GM21526 (cell line): ENCODE measurements around the gene RPS19.

ENCODE experiments used
- ATAC-seq: cut with Tn5 transposase; IDR thresholded peaks from one replicate; pipeline ENCODE4 v1.9.1; 2021; ENCODE audit warnings: moderate library complexity; ENCODE audit not compliant: unreplicated experiment, low FRiP score

RPS19 gene

DNA sequence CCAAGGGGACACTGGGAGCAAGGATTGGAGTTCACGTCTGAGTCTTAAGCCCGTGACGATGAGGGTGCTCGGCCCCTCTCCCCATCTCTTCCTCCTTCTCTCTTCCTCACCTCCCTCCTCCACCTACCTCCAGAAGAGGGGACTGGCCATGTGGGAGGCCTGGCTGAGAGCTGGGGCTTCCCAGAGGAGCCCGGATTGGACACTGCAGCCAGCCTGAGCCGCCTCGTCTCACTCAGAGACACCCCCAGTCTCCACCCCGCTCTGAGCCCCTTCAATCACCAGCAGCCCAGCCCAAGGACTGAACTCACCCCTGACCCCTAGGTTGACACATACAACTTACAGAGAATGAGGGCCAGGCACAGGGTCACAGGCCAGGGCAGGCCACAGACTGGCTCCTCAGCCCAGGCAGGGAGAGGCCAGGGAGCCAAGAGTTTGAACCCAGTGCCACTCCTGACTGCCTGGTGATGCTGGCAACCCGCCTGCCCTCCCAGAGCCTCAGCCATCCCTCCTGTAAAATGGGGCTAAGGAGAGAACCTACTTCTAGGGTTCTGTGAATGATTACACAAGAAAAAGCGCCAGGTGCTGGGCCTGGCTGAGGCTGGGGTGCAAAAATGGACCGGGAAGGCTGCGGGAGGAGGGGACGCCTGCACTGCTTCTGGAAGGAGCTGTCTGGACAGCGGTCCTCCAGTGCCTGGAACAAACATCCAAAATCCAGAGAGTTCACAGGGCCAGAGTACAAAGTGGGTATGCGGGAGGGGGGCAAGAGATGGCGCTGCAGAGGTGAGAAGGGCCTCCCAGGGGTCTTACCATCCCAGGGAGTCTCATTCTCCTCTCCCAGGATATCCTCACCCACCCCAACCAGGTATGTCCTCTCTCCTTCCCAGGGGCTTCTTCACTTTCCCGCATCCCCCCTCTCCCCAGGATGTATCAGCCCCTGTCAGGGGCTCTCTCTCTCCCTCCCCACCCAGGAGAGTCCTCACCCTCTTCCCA, 18.2 kb downstream of the RPS19 start:
- no peak for ATAC-seq

DNA sequence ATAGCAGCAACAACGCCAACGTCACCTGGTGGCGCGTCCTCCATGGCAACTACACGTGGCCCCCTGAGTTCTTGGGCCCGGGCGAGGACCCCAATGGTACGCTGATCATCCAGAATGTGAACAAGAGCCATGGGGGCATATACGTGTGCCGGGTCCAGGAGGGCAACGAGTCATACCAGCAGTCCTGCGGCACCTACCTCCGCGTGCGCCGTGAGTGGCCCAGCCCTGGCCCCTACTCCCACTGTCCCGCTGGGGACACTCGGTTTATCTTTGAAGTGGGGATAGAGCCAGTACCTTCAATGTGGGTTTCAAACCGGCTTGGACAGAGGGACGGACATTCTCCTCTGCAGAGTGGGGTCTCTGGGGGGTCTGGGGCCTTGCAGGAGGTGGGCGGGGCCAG, 19.0 kb downstream of the RPS19 start:
- ATAC-seq, result no peak

DNA sequence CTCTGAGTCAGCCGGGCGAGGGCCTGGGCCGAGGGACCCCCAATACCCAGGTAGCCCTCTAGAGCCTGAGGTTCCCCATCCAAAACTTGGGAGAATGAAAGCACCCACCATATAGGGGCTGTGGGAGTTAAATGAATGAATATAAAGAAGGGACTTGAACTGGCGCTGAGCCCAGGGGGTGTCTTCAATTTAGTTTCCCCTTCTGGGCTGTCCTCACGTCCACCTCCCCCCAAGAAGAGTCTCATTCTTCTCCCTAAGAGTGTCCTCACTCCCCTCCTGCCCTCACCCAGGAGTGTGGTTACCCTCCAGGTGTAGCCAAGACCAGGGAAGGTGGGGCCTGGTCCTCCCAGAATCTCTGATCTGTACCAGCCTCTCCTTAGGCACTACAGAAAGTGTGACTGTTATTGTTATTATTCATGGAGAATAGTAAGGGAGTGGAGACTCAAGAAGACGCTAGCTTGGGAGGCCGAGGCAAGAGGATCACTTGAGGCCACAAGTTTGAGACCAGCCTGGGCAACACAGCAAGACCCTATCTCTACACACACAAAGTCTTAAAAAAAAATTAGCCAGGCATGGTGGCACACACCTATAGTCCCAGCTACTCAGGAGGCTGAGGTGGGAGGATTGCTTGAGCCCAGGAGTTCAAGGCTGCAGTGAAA, 19.7 kb downstream of the RPS19 start:
- ATAC-seq, result no peak

DNA sequence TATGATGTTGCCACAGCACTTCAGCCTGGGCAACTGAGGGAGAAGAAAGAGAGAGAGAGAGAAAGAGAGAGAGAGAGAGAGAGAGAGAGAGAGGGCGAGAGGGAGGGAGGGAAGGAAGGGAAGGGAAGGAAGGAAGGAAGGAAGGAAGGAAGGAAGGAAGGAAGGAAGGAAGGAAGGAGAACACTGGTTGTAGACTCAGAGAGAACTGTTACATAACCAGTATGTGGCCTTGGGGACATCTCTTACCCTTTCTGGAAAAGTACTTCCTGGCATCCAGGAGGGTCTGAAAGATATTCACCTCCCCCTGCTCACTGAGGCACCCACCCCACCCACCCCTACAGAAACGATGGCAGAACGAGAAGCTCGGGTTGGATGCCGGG, 20.3 kb downstream of the RPS19 start:
- no peak for ATAC-seq

DNA sequence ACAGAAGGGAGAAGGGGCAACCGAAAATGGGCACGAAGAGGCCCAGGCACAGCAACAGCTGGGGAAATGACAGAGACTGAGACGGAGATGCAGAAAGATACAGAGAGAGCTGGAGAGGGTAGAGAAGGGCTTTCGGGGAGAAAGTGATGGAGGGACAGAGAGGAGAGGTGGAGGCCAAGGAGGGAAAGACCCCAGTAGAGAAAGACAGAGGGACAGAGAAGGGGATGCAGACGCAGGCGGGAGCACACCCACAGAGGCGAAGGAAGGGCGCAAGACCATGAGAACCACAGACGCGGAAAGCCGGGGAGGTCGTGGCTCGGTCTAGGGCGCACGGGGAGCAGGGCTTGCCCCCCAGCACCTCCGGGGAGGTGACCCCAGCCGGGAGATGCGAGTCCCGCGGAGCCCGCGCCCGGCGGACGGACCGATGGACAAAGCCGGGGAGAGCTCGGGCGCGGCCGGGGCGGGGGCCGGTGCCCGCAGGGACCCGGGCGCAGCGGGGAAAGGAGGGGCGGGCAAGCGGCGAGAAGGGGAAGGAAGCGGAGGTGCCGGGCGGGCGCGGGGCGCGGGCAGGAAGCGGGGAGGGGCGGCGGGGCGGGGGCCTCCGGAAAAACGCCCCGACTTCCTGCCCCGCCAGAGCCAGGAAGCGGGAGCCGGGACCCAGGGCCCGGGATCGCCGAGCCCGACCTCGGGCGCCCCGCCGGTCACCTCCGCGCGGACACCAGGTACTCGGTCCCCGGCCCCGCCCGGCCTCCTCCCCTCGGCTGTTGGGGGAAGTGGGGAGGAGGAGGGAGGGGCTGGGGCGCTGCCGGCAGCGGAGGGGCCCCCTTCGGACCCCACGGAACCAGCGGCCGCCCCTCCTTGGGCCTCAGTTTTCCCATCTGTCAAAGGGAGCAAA, 22.8 kb downstream of the RPS19 start, which contains the start of gene ARHGEF1:
Gene ARHGEF1 (plus strand): TSS at position 617 of the 895 bp plus-strand sequence. CDS start 4,899 bp downstream, outside the sequence.
- no peak for ATAC-seq

DNA sequence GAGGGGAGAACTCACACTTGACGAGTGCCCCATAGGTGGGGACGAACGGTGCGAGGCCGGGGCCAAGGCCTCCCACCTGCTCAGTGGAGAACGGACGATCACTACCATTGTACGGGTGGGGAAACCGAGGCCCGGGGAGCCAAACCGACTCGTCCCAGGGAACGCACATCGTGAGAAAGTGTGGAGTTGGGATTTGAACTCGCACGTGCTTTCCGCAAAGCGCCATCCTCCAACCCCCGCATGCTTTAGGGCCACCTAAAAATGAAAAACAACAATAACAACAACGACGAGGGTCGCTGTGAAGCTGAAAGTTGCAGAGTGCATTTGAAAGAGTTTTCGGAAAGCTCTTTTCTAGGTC, 23.4 kb downstream of the RPS19 start:
- ATAC-seq, result no peak

DNA sequence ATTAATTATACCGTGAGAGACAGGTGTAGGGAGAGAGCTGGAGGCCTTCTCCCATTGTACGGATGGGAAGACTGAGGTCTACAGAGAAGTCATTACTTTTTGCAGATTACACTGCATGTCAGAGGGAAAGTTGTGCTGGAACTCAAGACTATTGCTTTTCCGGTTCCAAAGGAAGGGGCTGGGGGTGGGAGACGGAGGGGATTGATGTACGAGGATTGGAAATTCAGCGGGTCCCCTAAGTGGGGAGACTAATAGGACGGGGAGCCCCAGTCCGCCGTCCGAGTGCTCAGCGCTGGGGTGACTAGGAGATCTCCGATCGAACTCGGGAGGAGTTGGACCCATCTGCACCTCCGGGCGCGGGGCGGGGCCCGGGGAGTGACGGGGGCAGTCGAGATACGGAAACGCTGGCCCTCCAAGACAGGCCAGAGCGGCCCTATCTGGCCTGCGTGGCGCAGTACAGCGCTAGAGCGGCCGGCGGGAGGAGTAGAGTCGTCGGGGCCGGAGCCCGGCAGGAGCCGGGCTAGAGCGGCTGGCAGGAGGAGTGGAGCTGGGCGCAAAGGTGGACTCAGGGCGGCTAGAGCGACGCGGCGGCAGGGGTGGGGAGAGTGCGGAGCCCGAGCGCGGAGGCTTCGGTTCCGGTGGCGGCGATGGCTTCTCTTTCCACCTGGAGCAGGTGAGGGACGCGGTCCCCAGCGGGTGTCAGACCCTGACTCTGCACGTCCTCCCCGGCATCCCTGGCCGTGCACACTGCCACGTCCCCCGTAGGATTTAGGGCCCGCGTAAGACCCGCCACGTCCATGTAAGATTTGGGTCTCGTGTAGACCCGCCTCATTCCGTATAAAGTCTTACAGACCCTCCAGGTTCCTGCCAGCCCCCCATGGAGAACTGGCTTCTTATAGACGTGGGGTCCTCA, 24.0 kb downstream of the RPS19 start:
- peak; percentile 66 for ATAC-seq

DNA sequence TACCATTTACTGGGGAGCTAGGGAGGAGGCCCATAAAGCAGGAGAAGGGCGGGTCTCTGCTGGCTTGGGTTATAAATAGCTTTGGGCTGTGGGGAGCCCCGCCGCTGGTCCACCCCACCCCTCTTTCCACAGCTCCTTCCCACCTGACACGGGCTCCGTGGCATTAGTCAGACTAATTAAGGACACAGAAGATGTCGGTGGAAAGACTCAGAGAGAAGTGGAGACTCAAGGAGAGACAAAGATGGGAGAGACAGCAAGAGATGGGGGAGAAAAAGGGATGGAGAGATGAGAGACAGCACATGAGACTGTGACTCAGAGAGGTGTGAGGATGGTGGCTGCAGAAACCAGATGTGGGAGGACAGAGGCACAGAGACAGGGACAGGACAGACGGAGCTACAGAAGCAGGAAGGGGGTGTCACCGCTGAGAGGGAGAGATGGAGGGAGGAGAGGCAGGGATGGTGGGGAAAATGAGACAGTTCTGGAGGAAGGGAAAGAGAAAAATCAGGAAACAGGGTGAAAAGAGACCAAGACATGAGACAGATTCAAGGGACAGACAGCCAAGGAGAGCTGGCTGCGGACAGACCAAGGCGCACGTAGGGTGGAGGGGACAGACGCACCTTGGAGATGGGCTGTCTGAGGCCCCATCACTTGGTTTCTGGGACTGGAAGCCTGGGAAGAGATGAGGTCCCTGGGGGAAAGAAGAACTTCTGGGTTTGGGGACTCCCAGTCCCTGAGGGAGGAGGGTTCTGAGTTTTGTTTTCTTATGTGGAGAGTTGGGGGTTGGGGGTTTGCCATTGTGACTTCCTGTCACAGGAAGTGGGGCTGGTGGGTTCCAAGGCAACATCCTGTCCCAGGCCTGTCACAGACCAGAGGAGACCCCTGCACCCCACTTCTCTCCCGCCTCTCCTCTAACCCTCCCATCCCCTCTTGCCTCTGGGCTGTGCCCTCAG, 27.0 kb downstream of the RPS19 start:
- ATAC-seq, result no peak

DNA sequence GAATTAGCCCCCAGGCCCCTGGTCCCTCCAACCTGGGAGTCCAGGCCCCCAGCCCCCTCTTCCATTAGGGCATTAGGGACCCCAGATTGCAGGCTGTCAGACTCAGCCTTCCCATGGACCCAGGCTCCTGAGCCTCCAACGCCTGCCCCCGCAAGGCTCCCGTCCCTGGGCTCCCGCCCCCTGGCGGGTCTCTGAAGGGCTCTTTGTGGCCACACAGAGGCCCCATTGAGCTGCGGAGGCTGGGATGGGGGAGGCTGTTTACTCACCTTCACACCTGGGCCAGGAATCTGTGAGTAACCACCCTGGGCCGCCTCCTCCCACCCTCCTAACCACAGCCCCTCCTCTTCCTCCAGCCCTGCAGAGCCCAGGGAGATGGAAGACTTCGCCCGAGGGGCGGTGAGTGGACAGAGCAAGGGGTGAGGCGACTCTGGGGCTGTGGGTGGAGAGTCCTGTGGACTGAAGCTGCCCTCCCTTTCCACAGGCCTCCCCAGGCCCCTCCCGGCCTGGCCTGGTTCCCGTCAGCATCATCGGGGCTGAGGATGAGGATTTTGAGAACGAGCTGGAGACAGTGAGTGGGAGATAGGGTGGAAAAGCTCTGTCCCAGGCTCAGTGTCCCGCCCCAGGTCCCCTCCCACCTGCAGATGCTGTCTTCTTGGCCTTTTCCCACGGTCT, 27.8 kb downstream of the RPS19 start:
- ATAC-seq, result no peak

DNA sequence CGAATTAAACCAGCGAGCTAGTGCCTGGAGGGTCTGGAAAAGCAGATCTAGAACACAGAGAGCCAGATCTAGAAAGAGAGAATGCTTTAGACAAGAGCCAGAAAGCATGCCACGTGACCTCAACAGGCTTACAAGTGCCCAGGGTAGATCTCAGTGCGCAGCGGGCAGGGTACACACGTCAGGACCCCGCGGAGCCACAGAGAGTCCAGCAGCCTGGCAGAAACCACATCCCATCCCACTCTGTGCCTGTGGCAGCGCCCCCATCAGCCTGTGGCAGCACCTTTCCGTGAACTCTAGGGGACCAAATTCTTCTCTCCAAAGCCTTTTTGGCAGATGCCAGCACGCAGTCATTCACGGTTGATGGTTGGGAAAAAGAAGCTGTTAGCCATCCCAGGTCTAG, 28.9 kb downstream of the RPS19 start:
- ATAC-seq, result no peak

DNA sequence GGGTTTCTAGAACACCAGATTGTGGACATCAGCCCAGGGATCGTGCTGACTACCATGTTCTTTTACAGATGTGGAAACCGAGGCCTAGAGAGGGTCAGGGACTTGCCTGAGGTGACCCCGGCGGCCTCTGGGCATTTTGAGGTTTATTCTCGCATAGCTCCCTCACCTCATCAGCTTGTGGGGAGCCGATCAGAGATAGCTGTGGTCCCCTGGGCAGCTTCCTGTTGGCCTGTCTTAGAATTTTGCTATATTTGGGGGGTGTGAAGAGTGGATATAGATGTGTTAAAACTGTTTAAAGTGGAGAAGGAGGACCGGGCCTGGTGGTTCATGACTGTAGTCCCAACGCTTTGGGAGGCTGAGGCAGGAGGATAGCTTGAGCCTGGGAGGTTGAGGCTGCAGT, 29.8 kb downstream of the RPS19 start:
- ATAC-seq, result no peak

DNA sequence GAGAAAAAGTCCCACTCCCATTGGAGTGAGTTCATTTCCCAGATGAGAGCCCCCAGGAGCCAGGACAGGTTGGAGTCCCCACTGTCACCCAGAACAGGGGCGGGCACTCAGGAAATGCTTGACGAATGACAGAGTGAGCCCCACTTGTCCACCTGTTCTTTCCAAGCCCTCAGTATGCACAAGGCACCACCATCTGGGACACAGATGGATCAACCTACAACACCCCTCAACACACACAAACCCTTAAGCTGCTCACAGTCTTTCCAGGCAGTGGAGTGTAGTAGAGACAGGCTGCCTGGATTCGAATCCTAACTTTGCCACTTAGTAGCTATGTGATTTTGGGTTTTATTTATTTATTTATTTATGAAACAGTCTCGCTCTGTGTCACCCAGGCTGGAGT, 30.9 kb downstream of the RPS19 start:
- ATAC-seq, result no peak

DNA sequence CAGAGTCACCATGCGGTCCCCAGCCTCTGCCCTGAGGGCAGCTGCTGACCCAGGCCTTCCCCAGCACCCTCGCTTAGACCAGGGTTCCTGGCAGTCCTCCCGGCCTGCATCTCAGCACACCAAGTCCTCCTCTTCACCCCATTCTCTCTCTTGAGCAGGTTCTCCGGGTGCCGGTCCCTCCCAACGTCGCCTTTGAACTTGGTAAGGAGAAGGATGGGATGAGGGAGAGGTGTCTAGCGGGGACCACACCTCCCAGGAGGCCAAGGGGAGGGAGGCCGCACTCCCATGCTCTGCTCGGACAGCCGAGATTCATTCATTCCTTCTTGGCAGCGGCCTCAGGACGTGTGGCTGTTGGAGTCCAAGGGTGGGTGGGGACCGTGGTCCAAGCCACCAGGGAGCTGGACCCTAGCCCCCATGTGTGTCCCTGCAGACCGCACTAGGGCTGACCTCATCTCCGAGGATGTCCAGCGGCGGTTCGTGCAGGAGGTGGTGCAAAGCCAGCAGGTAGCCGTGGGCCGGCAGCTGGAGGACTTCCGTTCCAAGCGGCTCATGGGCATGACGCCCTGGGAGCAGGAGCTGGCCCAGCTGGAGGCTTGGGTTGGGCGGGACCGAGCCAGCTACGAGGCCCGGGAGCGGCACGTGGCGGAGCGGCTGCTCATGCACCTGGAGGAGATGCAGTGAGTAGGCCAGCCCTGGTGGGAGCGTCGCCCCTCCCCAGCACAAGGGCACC, 32.3 kb downstream of the RPS19 start:
- no peak for ATAC-seq

DNA sequence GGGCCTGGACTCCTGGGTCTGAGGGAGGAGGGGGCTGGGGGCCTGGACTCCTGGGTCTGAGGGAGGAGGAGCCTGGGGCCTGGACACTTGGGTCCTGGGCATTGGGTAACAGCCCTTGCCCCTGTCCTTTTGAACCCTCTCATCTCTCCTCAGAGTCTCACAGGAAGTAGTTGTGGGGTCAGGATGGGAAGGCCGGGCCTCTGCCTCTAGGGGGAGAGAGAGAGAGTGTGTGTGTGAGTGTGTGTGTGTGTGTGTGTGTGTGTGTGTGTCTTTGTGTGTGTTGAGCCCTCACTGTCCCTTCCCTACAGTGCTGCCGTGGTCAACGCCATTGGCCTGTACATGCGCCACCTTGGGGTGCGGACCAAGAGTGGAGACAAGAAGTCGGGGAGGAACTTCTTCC, 33.8 kb downstream of the RPS19 start:
- no peak for ATAC-seq

DNA sequence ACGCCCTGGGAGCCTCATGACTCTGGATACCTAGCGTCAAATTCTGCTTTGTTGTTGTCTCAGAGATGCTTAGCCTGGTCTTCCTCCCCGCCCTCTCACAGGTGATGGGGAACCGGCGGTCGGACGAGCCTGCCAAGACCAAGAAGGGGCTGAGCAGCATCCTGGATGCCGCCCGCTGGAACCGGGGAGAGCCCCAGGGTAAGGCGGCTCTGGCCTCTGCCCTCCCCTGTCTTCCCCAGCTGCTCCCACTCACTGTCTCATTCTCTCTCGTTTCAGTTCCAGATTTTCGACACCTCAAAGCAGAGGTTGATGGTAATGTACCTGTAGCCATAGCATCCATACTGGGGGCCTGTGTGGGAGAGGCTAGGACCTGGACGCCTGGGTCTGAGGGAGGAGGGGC, 34.3 kb downstream of the RPS19 start:
- no peak for ATAC-seq

DNA sequence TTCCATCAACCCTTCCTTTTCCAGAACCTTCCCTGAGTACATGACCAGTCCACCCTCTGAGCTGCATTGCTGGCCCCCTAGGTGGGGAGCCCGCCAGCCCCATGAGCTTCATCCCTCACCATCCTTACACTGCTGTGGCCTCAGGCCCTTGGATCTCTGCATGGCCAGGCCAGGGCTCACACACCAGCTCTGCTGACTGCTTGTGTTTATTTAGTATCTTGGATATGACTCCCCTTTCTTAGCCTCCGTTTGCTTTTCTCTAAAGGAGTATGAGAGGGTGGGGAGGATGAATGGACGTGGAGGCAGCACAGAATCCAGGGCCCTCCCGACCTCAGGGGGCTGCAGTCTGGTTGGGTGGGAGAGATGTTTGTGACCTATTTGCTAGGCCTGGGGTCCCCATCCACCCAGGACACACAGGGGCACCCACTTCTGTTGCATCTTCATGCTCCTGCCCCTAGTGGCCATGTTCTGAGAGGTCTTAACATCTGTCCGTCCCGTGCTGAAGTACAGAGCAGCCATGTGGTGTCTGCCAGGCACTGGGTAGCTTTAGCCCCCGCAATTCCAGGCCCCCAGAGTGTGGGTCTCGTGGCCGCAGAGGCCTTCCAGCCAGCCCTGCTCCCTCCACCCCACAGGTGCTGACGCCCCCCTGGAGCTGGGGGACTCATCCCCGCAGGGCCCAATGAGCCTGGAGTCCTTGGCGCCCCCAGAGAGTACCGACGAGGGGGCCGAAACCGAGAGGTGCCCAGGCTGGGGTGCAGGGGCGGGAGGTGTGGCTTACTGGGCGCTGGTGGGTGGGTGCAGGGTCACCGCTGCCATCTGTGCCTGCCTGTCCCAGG, 35.9 kb downstream of the RPS19 start:
- no peak for ATAC-seq

DNA sequence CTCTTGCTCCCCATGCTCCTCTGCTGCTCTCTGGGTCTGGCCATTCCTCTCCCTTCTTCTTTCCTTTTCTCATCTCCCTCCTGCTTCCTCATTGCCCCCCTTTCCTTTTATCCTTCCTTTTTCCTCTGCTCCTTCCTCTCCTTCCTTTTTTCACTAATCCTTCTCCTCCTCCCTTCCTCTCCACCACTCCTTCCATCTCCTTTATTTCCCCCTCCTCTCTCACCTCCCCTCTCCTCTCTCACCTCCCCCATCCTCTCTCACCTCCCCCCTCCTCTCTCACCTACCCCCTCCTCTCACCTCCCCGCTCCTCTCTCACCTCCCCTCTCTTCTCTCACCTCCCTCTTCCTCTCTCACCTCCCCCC, 36.5 kb downstream of the RPS19 start:
- no peak for ATAC-seq
